Measurements from ENCODE around the gene PRR22.
"Not testable (repeated sequence)": the region's sequence is repeated elsewhere in the genome, so short reads cannot be mapped to it uniquely, and the experiment has no call there.

DNA sequence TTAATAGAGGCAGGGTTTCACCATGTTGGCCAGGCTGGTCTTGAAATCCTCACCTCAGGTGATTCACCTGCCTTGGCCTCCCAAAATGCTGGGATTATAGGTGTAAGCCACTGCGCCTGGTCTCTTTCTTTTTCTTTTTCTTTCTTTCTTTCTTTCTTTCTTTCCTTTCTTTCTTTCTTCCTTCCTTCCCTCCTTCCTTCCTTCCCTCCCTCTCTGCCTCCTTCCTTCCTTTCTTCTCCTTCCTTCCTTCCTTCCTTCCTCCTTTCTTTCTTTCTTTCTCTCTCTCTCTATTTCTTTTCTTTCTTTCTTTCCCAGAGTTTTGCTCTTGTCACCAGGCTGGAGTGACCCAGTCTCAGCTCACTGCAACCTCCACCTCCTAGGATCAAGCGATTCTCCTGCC lies 51.4 kb downstream of the PRR22 start:
- not testable (repeated sequence) for TF ChIP-seq POLR2A (IDR thresholded peaks at IDR 0.05; ENCODE audit: extremely low read depth, insufficient read length)
- TF ChIP-seq, protein P1, sequence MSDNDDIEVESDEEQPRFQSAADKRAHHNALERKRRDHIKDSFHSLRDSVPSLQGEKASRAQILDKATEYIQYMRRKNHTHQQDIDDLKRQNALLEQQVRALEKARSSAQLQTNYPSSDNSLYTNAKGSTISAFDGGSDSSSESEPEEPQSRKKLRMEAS (IDR thresholded peaks at IDR 0.05; ENCODE audit: low read depth, low read length) = not testable (repeated sequence)
